ENCODE measurements around the gene PRIMA1.

PRIMA1 gene

DNA sequence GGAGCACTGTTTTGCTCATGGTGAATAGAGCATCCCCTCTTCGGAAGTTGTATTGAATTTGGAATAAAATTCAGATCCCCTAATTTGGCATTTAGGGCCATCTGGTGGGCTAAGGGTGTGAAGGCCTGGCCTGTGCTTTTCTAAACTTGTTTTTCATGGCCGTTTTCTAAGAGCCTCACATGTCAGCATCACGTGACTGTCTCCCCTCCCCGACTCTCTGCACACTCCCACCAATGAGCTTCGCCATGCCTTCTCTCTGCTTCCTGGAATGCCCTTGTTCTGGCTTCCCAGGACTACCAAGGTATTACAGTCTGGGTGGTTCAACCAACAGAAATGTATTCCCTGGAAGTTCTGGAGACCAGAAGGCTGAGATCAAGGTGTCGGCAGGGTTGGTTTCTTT lies 85.3 kb downstream of the PRIMA1 start:
- DNase-seq = no peak
- in situ Hi-C loops (cut with HindIII; ENCODE audit: low pct_ligation_motif_present, low pct_unique_long_range_greater_than_20kb, low sequenced_read_pairs) = no loop called here

GRCh38 chr14:93701562-93701961 lies 86.7 kb downstream of the PRIMA1 start:
- in situ Hi-C loops (cut with HindIII; ENCODE audit: low pct_ligation_motif_present, low pct_unique_long_range_greater_than_20kb, low sequenced_read_pairs) = no loop called here

GRCh38 chr14:93700928-93701327 lies 87.4 kb downstream of the PRIMA1 start:
- in situ Hi-C loops (cut with HindIII; ENCODE audit: low pct_ligation_motif_present, low pct_unique_long_range_greater_than_20kb, low sequenced_read_pairs) = no loop called here
- no peak for DNase-seq

More at GRCh38 chr14:93701562-93701961, 86.7 kb downstream of the PRIMA1 start:
- DNase-seq = no peak

- in situ Hi-C loops (cut with HindIII; ENCODE audit: low pct_ligation_motif_present, low pct_unique_long_range_greater_than_20kb, low sequenced_read_pairs) = no loop called here
- DNase-seq = no peak
Measured at GRCh38 chr14:93693914-93694313, 94.4 kb downstream of the PRIMA1 start.

- in situ Hi-C loops (cut with HindIII; ENCODE audit: low pct_ligation_motif_present, low pct_unique_long_range_greater_than_20kb, low sequenced_read_pairs) = no loop called here
Measured at GRCh38 chr14:93691042-93691780, 97.1 kb downstream of the PRIMA1 start.

DNA sequence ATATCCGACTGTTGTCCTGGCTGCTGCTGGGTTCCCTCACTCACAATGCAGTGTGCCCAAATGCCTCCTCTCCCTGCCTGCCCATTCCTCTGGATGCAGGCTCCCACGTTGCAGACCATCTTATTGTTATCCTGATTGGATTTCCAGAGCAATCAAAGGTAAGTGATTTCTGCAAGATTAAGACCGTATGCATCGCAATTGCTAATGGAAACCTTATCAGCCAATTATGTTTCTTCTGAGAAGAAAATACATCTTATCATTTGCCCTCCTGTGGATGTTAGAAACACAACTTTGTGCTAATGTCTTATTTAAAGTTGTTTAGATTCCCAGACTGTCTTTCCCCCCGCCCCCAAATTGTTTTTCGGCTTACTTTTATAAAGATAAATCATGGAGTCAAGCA lies 98.1 kb downstream of the PRIMA1 start:
- in situ Hi-C loops (cut with HindIII; ENCODE audit: low pct_ligation_motif_present, low pct_unique_long_range_greater_than_20kb, low sequenced_read_pairs) = no loop called here

More at GRCh38 chr14:93691042-93691780, 97.1 kb downstream of the PRIMA1 start:
- DNase-seq = no peak

DNA sequence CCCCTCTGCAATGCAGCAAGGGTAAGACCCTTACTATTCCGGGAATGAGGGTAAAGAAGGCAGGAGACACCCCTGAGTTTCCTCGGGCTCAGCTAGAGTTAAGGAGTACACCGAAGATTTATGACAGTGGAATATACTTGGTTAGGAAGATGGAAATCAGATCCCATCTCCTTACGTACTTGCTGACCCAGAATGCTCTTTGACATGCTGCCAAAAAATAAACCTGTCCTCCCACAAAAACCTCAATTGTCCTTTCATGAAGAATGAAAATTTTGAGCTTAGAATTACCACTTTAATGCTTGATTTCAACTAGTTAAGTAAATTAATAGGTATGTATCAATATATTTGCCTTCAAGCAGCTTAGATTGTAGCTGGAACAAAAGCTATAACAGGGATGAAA lies 99.5 kb downstream of the PRIMA1 start:
- in situ Hi-C loops (cut with HindIII; ENCODE audit: low pct_ligation_motif_present, low pct_unique_long_range_greater_than_20kb, low sequenced_read_pairs) = no loop called here
- no peak for DNase-seq

More for the DNA sequence above, 98.1 kb downstream of the PRIMA1 start:
- no peak for DNase-seq

- in situ Hi-C loops (cut with HindIII; ENCODE audit: low pct_ligation_motif_present, low pct_unique_long_range_greater_than_20kb, low sequenced_read_pairs) = no loop called here
- no peak for DNase-seq
Measured at GRCh38 chr14:93688239-93688666, 100.0 kb downstream of the PRIMA1 start.

DNA sequence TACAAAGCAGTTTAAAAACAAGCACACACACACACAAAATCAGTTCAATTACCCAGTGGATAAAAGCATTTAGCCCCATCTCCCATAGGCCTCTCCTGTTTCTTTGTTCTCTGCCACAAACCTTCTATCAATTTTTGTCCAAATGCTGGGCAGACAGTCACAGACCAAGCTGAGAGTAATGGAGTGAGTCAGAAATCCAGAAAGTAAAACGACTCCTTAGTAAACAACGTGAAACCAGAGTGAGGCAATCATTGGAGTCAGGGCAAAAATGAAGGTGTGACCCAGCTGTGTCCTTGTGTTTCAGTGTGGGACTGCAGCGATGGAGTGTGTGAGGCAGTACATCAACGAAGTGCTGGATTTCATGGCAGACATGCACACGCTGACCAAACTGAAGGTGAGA lies 102.0 kb downstream of the PRIMA1 start:
- in situ Hi-C loops (cut with HindIII; ENCODE audit: low pct_ligation_motif_present, low pct_unique_long_range_greater_than_20kb, low sequenced_read_pairs) = no loop called here
- DNase-seq = no peak

- DNase-seq = no peak
Measured at GRCh38 chr14:93685121-93685895, 103.0 kb downstream of the PRIMA1 start.

DNA sequence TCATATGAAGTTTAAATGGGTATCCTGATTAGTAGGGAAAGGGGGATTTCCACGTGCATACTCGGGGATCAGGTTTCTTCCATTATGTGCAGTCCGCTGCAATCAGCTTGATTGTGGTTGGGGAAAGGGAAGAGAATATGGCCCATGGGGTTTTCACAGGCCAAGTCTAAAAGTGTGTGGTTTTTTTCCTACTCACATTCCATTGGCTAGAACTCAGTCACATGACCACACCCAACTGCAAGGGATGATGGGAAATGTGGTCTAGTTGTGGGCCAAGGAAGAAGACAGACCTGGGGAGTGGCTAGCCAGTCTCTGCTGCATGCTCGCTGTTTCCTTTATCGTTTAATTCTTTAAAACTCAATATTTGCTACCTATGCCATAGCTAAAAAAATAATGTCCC lies 105.1 kb downstream of the PRIMA1 start:
- in situ Hi-C loops (cut with HindIII; ENCODE audit: low pct_ligation_motif_present, low pct_unique_long_range_greater_than_20kb, low sequenced_read_pairs) = no loop called here
- peak; percentile 1 for DNase-seq

More at GRCh38 chr14:93685121-93685895, 103.0 kb downstream of the PRIMA1 start:
- in situ Hi-C loops (cut with HindIII; ENCODE audit: low pct_ligation_motif_present, low pct_unique_long_range_greater_than_20kb, low sequenced_read_pairs) = no loop called here

GRCh38 chr14:93682459-93682858 lies 105.8 kb downstream of the PRIMA1 start:
- no peak for DNase-seq
- in situ Hi-C loops (cut with HindIII; ENCODE audit: low pct_ligation_motif_present, low pct_unique_long_range_greater_than_20kb, low sequenced_read_pairs) = no loop called here

GRCh38 chr14:93676416-93676958 lies 111.8 kb downstream of the PRIMA1 start:
- DNase-seq = no peak
- in situ Hi-C loops (cut with HindIII; ENCODE audit: low pct_ligation_motif_present, low pct_unique_long_range_greater_than_20kb, low sequenced_read_pairs) = no loop called here

DNA sequence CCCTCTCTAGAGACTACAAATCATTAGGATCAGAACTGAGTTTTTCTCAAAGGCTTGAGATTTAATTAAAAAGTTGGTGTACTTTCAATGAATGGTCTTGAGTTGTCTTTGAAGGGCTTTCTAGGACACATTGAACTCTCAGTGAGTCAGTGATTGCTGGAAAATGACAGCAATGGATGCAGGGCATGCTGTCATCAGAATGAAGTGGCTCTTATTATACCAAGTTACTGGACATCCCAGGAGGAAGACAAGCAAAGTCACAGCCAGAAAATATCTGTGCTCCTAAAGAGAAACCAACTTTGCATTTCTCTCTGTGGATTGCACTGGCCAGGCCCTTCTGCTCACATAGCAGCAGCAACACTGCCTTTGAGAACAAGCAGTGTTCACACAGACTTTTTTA lies 112.6 kb downstream of the PRIMA1 start:
- no peak for DNase-seq
- in situ Hi-C loops (cut with HindIII; ENCODE audit: low pct_ligation_motif_present, low pct_unique_long_range_greater_than_20kb, low sequenced_read_pairs) = no loop called here

DNA sequence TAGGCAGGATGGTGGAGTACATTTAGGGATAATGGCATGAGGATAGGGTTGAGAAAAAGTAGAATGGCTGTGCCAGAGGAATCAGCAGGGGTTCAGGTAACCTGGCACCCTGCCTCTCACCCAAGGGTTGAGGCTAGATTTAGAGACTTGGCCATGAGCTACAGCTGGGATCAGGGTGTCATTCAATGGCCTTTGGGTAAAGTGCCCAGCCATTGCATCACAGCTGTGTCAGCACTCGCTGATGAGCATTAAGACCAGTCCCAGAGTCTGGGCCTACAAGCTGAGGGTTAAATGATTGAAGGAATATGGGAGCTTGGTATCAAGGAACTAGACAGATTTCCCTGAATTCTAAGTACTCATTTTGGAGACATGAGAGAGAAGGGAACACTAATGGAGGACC lies 113.9 kb downstream of the PRIMA1 start:
- in situ Hi-C loops (cut with HindIII; ENCODE audit: low pct_ligation_motif_present, low pct_unique_long_range_greater_than_20kb, low sequenced_read_pairs) = loop anchor here (25.0 kb wide), 1 partner anchor 238 kb away; no protein-coding TSS in a partner anchor
- DNase-seq = no peak

DNA sequence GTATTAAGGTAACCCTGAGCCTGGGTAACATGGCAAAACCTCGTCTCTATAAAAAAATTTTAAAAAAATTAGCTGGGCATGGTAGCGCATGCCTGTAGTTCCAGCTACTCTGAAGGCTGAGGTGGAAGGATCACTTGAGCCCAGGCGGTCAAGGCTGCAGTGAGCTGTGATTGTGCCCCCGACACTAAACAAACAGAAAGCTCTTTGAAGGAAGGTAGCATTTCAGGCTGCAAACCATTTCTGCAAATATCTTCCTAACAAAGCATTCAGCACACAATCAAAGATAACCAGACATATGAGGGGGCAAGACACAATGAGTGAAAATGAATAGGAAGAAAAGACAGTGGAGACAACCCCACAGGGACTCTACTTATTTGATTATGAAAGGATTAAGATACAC lies 118.7 kb downstream of the PRIMA1 start:
- in situ Hi-C loops (cut with HindIII; ENCODE audit: low pct_ligation_motif_present, low pct_unique_long_range_greater_than_20kb, low sequenced_read_pairs) = loop anchor here (25.0 kb wide), 1 partner anchor 243 kb away; no protein-coding TSS in a partner anchor
- DNase-seq = no peak
